GM21576 (cell line): Measurements from ENCODE around the gene ATF7.
A peak's percentile ranks its signal among the peaks of the same experiment; 100 is the strongest.
"Not testable (repeated sequence)": the region's sequence is repeated elsewhere in the genome, so short reads cannot be mapped to it uniquely, and the experiment has no call there.

ENCODE experiments used
- ATAC-seq: cut with Tn5 transposase; IDR thresholded peaks from one replicate; pipeline ENCODE4 v1.9.1; 2021; ENCODE audit warnings: mild to moderate bottlenecking, moderate library complexity; ENCODE audit not compliant: unreplicated experiment

ATF7 gene

DNA sequence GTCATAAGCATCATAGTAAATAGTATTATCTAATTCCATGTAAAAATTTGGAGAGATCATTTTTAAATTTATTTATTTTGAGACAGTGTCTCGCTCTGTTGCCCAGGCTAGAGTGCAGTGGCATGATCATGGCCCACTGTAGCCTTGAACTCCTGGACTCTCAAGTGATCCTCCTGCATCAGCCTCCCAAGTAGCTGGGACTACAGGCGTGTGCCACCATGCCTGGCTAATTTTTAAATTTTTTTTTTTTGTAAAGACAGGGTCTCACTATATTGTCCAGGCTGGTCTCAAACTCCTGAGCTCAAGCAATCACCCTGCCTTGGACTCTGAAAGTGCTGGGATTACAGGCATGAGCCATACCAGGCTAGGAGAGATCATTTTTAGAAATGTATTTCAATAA, 27.2 kb downstream of the ATF7 start:
- not testable (repeated sequence) for ATAC-seq

DNA sequence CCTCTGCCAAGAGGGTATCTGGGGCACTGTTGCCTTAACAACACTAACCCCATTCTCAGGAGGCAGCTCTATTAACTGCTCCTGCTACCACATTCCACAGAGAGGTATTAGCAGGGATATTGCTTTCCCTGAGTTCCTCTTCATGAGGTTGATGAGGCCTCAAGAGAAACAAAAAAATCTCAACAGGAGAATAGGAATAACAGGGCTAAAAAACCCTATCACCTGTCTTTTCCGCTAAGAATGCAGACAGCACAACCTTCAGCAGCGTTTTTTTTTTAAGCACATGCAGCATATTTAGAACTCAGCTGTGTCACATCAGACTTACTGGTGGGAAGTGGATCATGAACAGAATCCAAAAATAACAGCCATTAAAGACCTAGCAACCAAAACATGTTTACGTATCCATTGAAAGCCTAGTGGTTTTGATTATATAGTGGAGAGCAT, 29.2 kb downstream of the ATF7 start:
- no peak for ATAC-seq

DNA sequence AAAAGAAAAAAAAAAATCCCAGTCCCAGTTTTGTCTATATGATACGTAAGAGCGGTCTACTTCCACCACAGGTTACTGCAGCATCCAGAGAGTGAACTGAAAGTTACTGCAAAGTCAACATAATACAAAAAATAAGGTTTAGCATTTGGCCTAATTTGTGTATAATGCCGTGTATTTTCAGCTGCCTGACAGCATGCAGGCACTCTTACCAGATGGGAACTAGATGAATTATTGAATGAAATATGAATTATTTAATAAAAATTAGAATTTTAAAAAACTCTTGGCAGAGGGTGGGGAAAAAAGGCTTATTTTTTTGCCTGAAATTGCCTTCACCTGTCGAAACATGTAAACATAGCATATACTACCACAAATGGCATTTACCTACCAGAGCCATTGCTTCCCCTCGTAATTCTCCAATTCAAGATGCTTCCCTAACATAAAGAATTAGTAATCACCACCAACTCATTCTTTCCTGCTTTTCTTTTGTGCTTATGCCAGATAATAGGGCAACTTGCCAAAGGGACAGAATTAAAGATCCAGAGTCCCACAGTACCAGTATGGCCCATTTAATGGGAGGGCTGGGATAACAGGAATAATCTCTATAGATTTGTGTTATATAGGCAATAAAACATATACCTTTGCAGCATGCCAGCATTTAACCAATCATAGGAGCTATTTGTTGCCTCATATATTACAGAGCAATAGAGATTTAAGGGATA, 31.1 kb downstream of the ATF7 start:
- no peak for ATAC-seq

DNA sequence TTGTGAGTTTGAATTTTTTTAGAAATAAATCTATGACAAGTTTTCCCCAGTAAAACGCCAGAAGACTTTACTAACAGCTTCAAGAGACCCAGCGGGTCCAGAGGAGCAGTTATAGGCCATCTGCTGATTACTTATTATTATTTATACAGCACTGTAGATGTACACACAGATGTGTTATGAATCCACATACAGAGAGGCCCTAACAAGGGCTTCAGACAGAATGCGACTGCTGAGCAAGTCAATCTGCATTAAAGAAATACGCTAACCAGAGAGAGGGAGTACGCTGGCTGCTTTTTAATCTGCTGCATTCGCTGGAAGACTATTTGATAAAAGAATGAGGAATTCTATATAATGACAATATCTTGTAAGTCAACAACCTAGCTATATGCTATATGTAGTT, 32.5 kb downstream of the ATF7 start:
- no peak for ATAC-seq

DNA sequence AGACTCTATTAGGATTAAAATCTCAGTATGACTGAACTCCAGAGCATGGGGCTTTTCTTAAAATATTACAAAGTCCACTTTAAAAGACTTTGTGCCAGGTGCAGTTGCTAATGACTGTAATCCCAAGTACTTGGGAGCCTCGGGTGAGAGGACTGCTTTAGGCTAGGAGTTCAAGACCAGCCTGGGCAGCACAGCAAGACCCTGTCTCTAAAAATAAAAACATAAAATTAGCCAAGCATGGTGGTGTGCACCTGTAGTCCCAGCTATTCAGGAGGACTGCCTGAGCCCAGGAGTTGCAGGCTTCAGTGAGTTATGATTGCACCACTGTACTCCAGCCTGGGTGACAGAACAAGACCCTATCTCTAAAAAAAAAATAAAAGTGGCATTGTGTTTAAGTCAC, 33.2 kb downstream of the ATF7 start:
- no peak for ATAC-seq

DNA sequence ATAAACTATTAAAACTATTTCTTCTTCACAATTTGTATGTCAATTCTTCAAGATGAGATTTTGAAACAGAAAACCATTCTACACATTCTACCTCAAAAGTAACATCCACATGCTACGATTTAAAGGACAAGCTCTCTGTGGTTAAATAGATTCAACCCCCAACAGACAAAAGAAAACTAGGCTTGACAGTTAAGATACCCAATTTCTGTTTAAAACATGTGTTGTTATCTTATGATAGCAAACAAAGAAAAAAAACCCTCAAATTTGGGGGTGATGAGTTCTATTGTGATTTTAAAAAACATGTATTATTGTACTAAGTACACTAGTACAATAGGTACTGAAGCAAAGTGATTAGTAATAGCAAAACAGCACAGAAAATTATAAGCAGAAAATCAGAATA, 33.8 kb downstream of the ATF7 start:
- no peak for ATAC-seq

DNA sequence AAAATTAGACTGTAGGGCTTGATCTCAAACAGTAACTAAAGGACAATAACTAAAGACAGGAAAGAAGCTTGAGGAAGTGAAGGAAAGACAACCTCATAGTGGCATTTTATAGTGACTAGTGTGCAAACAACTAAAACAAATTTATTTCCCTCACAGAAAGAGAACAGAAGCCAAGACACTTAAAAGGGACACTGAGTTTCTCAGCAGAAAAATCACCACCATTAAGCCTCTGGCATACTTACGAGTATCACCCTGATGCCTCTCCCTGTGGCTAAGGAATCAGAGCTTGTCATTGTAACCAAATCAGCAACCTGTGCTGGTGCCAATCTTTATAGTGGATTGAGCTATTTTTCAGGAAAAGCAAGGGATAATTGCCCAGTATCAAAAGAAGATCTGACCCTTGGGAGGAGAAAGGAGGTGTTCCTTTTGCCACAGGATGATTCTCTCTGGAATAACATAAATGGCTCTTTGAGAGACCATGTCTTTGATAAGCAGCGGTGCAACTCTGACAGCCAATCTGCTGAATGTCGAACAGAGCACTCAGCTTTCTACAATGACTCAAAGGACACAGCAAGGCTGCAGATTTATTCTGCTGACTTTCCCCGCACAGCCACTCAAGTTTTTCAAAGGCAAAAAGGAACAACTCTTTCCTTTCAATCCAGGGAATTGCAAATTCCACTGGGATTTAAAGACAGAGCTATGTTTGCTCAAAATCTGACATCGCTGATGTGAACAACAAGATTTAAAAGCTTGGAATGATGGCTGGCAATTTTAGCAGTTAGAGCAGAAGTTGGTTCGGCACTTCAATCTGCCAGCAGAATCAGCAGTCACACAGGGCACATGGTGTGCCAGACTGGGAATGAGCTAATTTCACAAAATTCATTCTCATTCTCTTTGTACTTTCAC, 34.6 kb downstream of the ATF7 start:
- ATAC-seq = no peak

DNA sequence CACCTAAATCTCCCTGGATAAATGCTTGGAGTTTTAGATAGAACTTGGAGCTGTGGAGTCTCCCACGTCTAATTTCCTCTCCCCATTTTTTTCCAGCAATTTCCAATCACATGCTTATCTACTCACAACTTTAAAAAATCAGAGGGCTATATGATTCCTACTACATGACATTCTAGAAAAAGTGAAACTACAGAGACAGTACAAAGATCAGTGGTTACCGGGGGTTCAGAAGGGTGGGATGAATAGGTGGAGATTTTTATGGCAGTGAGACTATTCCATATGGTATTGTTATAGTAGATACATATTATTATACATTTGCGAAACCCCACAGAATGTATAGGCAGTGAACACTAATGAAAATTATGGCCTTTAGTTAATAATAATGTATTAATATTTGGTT, 35.5 kb downstream of the ATF7 start:
- ATAC-seq = no peak

DNA sequence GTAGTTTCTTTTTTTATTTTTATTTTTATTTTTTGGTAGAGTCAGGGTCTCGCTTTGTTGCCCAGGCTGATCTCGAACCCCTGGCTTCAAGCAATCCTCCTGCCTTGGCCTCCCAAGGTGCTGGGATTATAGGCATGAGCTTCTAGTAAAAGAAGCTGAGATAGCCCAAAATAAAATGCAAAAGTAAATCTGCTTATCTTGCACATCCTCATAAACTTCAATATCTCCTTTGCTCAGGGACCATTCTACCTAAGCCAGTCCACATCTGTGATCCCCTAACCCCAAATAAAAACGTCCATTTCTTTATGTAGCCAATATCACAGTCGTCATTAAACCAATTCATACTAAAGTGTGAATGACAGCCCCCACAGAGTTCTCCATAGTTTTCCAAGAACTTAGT, 36.3 kb downstream of the ATF7 start:
- ATAC-seq = no peak

DNA sequence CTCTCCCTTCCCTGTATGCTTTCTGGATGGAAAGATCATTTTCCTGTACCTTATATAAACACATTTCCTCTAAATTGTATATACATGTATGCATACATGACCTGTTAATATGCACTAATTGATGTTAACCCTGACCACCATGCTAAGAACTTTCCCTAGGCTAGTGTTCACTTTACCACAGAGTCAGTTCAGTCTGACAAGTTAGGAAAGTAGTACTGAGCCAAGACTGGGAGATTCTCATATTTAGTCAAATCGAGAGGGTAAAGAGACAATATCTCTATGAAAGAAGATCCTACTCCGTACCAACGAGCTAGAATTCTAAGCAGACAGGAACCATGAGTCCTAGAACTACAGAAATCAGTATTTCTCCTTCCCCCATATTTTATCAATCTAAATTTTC, 36.8 kb downstream of the ATF7 start:
- no peak for ATAC-seq

DNA sequence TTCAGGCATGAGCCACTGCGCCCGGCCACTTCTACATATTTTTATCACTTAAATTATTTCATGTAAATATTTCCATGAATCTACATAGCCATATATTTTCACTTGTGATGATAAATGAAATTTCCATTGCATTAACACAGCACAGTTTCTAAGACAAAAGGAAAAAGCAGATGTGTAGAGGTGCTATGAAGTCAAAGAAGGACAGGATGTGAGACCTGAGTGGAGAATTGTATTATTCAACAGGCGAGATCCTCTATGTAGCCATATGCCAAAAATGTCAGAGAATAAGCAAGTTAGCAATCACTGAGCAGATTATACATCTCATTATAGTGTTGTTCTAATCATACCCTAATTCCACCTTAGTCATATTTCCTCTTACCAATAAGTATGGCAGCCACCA, 38.1 kb downstream of the ATF7 start:
- ATAC-seq = no peak

DNA sequence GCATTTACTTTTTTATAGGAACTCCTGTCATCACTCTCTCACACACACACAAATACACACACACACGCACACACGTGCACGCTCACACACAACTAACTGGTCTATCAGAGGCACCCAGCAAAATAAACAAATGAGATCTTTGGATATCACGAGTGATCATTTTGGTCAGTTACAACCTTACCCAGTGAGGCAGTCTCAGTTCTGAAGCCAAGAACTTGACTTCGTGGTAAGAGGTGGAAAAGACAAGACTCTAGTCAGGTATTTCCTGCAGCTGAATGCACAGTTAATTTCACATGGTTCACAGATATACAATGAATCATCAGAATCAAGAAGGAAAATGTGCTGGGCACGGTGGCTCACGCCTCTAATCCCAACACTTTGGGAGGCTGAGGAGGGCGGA, 39.4 kb downstream of the ATF7 start:
- no peak for ATAC-seq

DNA sequence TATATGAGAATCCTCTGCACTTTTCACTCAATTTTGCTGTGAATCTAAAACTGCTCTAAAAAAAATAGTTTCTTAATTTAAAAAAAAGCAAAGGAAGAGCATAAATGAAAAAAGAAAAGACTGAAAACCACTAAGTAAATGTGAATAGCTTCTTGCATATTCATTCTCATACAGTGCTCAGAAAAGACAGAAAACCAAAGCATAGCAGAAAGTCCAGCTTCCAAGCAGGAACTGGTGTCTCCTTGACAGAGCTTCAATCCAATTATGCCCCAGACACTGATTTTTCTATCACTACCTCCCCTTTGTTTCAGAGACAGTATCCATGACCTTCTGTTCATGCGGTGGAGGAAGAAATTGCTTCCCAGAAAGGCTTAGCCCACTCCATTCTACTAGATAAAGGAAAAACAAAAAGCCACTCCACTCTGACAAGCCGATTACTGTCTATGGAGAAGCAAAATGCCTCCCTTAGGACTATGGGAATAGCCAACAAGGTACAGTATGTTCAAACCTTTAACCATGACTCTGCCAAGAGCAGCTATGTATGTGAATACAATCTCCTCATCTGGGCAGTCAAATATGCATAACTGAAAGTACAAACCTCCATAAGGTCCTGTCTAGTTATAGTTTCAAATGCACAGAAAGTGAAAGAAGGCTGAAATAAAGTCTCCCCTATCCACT, 40.6 kb downstream of the ATF7 start:
- peak; percentile 74 for ATAC-seq

DNA sequence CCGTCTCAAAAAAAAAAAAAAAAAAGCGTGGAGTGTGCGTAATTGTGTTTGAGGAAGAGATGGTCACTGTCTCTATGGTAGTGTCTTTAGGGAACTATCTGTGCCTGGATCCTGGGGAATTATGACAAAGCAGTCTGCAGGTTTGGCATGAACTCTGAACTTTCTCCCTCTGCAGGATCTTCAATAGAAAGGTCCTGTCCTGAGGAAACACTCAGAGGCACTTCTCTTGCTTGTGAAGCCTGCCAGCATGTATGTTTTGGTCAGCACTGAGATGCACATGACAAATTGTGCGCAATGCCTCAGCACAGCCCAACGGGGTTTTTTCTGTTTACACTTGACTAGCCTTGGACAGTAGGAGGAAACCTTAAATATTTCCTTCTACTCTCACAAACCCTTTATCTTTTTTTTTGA, 46.6 kb downstream of the ATF7 start:
- ATAC-seq = peak; percentile 67

DNA sequence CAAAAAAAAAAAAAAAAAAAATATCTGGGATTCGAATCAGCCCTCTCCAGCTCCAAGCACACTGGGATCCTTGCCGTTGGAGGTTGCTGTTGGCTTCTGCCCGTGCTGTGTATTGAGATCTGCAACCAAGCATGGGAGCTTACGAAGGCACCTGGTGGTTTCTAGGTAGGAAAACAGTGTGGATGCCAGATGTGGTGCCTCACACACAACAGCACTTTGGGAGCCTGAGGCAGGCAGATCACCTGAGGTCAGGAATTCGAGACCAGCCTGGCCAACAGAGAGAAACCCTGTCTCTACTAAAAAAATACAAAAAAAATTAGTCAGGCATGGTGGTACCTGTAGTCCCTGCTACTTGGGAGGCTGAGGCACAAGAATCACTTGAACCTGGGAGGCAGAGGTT, 47.4 kb downstream of the ATF7 start:
- ATAC-seq = no peak

DNA sequence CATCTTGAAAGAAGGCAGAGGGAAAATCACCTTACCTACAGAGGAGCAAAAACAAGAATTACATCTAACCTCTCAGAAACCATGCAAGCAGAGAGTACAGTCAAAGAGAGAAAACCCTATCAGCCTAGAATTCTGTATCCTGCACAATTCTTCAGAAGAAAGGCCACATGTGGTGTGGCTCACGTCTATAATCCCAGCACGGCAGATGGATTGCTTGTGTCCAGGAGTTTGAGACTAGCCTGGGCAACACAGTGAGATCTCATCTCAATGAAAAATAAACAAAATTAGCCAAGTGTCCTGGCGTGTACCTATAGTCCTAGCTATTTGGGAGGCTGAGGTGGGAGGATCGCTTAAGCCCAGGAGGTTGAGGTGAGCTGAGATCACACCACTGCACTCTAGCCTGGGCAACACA, 48.2 kb downstream of the ATF7 start:
- peak; percentile 43 for ATAC-seq

DNA sequence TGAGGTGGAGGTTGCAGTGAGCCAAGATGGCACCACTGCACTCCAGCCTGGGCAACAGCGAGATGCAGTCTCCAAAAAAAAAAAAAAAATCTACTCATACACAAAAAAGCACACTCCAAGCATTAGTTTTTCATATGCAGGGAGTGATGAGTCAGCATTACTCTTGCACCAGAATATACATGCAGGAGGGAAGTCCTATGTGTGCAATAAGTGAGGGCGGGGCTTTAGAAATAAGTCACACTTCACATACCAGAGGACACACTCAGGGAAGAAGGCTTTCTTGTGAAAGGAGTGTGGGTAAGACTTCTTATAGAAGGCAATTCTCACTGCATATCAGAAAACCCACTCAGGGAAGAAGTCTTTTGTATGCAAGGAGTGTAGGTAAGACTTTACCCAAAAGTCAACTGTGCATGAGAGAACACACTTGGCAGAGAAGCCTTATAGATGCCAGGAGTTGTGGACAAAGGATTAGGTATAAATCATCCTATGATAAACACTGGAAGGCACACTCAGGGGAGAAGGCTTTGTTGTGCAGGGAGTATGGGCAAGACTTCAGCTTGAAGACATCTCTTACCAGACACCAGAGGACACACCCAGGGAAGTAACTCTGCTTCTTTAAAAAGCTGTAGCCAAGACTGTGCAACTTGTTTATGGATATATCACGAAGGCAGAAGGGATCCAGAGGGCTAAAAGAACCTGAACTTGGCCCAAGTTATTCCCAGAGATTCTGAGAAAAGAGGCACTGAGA, 50.5 kb downstream of the ATF7 start:
- no peak for ATAC-seq

DNA sequence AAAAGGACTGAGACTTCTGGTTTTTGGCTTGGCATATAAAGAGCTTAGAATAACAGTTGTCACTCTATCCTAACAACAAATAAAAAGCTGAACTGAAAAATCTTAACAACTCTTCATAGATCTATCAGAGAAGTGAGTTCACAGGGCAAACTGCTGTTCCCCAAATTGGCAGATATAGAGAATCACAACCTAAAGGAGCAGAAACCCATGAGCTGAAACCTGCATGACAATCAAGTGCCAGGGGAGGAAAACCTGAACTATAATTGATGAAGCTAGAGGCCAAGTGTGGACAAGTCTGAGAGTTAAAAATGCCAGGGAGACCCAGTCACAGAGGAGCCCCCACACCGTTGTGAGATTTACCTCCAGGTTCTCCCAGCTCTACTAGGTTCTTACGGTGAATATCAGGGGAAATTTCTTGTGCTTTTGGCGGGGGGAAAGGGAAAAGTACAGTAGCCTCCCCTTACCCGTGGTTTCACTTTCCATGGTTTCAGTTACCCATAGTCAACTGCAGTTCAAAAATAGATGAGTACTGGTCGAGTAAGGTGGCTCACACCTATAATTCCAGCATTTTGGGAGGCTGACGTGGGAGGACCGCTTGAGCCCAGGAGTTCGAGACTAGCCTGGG, 53.9 kb downstream of the ATF7 start:
- ATAC-seq = no peak

DNA sequence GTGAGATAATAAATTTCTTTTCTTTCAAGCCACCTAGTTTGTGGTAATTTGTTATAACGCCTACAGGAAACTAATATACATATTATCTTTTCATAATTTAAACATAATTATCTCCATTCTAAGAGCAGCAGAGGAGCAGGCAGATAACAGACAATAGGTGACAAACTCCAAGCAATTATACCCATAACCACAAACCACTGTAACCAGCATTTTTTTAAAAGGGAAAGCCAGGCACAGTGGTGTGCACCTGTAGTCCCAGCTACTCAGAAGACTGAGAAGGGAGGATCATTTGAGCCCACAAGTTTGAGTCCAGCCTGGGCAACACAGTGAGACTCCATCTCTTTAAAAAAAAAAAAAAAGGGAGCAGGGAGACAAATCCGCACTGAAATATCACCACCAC, 54.9 kb downstream of the ATF7 start:
- no peak for ATAC-seq

DNA sequence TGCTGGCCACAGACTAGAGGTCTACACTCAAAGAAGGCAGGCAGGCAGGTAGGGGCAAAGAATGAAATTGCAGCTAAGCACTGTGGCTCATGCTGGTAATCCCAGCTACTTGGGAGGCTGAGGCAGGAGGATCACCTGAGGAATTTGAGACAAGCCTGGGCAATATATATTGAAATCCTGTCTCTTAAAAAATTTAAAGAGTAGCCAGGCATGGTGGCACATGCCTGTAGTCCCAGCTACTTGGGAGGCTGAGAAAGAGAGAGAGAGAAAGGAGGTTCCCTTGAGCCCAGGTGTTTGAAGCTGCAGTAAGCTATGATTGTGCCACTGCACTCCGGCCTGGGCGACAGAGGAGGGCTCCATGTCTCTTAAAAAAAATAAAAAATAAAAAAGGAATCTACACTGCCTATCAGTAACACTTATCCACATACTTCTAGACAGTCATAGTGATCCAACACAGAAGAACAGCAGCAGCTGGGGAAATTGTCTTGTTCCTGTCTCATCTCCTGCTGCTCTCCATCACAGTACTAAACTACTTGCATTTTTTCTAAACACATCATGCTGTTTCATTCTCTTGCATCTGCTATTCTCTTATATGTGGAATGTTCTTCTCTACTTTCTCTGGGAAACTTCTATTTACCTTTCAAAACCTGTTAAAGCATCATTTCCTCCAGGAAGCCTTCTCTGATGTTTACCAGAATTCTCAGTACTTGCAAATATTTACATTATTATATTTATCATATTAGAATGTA, 57.2 kb downstream of the ATF7 start:
- no peak for ATAC-seq
